GM18951 (cell line): ENCODE measurements around the gene KRTAP10-9.

ENCODE experiments used
- POLR2A ChIP-seq: IDR thresholded peaks from 4 replicates; pipeline ENCODE4 v1.6.1; 2011; ENCODE audit warnings: mild to moderate bottlenecking; ENCODE audit not compliant: insufficient read length, insufficient read depth; ENCODE audit errors: extremely low read depth
- in situ Hi-C: fragments of 300-500 bp; cut with MboI; formaldehyde crosslinking; loops from one replicate; pipeline ENCODE4 v1.12.0; 2022; ENCODE audit warnings: low sequenced_read_pairs, mixed read lengths, inconsistent platforms; ENCODE audit not compliant: unreplicated experiment

Gene KRTAP10-9

DNA sequence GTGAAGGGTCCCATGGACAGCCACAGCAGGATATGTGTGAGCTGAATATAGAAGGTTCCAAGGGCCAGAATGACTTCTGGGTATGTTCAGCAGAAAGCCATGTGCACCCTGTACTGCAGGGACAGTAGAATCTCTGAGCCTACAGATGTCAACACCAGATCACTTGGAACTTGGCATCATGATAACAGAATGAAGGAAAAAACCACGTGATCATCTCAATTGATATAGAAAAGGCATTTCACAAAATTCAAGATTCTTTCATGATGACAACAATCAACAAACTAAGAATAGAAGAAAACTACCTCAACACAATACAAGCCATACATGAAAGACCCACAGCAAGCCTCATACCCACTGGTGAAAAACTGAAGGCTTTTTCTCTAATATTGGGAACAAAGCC is 40.7 kb downstream of the KRTAP10-9 start:
- in situ Hi-C loops = no loop called here
- no peak for TF ChIP-seq POLR2A

DNA sequence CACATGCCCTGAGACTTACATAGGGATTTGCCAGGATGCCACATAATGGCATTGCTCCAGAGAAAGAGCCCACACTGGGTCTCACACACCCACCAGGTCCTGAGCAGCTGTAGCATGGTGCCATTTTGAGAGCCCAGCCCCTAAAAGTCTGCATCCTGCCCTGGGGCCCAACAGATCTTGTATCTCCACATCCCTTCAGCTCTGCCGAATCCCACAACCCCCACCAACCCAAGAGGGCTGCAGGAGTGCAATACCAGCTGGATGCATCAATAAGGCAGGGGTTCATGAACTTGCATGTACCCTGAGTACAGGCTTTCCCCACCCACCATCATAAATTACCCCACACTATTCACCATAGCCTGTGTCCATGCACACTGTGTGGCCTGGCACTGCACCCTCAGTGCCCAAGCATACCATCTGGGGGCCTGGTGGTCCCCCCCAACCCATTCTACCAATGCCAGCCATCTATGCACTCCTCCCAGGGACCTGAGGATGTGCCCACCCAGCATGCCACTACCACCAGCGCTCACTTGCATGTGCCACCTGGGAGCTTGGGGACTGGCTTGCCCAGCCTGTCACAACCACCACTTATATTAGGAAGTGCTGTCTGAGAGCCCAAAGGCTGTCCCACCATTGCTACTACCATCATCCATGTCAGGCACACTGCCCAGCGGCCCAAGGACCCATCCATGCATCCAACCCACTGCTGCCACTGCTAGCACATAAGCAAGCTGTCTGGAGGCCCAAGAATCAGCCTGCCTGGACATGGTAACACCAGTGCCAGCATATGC is 43.9 kb downstream of the KRTAP10-9 start:
- TF ChIP-seq POLR2A = no peak
- in situ Hi-C loops = no loop called here

DNA sequence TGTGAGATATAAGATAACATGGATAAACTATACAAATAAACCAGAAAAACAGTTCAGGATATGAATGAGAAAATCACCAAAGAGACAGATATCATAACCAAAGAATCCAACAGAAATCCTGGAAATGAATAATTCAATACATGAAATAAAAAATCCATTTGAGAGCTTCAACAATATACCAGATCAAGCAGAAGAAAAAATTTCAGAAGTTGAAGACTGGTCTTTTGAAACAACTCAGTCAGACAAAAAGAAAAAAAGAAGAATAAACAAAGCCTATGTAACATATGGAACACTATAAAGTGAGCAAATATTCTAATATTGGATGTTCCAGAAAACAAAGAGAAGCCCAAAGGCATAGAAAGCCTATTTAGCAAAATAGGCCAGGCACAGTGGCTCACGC is 45.0 kb downstream of the KRTAP10-9 start:
- no peak for TF ChIP-seq POLR2A
- in situ Hi-C loops = no loop called here

DNA sequence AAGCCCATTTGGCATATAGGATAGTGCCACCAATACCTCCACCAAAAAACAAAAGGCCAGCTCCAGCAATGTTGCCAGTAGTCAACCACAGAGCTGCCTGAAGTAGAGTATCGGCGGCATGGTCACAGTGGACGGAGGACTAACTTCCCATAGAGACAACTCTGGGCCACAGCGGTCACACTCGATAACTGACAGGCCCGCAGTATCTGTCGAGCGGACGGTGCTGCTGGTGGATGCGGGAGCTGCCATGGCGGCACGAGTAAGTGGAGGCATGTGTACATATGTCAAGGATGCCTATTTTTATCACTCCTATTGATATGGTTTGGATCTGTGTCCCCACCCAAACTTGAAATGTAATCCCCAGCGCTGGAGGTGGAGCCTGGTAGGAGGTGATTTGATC is 51.0 kb downstream of the KRTAP10-9 start:
- no peak for TF ChIP-seq POLR2A
- in situ Hi-C loops = no loop called here
